CD1c-positive myeloid dendritic cell (primary cell): ENCODE results near the gene HSPB6.
"Not testable (repeated sequence)": the region's sequence is repeated elsewhere in the genome, so short reads cannot be mapped to it uniquely, and the experiment has no call there.

Source experiments
- DNase-seq: peaks from one replicate; pipeline ENCODE4 v3.0.0-alpha.2; 2016; ENCODE audit errors: extremely low spot score

The HSPB6 gene, protein sequence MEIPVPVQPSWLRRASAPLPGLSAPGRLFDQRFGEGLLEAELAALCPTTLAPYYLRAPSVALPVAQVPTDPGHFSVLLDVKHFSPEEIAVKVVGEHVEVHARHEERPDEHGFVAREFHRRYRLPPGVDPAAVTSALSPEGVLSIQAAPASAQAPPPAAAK

DNA sequence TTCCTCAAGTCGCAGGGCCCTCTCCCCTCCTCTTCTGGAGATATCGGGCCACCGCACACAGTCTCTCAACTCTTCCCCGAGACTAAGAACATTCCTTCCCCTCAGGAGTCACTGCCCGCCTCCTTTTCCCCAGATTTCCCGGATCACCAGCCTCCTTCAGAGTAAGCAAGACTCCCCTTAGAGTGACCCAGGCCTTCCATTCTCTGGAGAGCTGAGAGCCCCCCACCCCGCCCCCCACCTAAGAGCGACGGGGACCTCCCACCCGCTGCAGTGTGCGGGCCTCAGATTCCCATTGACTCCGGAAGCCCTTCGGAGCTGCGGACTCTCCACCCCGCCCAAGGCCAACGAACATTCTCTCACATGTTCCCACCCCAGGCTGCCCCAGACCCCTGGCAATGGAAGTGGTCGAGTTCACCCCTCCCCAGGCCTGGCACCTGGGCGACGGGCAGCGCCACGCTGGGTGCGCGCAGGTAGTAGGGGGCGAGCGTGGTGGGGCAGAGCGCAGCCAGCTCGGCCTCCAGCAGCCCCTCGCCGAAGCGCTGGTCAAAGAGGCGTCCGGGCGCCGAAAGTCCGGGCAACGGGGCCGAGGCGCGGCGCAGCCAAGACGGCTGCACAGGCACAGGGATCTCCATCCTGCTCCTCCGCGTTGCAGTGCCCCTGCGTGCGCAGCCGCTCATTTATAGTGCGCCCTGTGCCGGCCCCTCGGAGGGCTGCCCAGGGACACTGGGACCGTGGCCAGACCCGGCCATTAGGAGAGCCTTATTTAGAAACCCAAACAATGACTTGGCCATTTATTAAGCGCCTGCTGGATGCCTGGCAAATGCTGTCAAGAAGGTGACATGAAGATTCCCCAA lies at the start of gene HSPB6:
TSS of gene HSPB6 (minus strand) at position 653 of the 854 bp plus-strand sequence. CDS start at position 632, 21 bp downstream.
- no peak for DNase-seq

DNA sequence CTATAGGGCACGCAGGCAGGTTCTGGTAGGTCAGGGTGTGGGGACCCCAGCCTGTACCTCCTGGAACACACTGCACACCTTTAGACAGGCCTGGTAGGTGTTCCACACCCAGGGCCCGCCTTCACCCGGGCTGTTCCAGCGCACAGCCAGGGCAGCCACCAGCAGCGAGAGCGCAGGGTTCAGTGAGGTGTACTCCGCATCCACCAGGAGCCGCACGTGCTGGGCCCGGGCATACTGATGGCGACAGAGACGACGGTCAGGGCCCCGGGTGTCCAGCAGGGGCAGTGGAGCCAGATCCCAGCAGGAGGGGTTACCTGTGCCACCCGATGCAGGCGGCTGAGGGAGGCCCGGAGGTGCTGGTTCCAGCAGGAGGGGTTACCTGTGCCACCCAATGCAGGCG lies 49.8 kb upstream of the HSPB6 start:
- no peak for DNase-seq

DNA sequence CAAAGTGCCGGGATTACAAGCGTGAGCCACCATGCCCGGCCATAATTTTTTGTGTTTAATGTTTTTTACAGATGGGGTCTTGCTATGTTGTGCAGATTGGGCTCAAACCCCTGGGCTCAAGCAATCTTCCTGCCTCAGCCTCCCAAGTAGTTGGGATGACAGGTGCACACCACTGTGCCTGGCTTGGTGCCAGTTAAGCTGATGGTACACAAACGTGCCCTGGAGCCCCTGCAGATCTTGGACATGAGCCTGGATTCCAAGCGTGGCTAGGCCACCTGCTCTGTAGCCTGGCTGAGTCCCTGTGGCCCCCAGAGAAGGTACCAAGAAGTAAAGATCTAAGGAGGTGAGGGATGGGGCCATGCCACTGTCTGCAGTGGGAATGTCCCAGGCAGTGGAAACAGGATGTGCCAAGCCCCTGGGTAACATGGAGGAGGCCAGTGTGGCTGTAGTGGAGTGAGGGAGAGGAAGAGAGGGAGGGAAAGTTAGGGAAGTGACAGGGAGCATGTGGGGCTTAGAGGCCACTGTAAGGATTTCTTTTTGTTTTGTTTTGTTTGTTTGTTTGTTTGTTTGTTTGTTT lies 48.8 kb upstream of the HSPB6 start:
- DNase-seq: no peak

DNA sequence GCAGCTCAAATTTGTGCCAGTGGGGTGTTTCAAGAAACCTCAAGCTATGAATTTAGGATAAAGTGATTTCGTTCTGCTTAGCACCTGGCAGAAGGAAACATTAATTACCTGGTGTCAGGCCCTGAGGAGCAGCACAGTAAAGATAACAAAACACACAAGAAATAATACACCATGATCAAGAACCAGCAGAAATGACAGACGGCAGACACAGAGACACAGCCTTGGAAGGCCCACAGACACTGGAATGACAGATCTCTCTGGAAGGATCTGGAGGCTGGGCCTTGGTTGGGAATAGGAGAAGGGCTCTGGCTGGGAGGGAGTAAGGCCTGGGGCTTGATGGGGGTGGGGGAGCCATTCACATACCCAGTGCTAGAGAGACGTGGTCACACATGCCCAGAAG lies 45.0 kb upstream of the HSPB6 start:
- no peak for DNase-seq

DNA sequence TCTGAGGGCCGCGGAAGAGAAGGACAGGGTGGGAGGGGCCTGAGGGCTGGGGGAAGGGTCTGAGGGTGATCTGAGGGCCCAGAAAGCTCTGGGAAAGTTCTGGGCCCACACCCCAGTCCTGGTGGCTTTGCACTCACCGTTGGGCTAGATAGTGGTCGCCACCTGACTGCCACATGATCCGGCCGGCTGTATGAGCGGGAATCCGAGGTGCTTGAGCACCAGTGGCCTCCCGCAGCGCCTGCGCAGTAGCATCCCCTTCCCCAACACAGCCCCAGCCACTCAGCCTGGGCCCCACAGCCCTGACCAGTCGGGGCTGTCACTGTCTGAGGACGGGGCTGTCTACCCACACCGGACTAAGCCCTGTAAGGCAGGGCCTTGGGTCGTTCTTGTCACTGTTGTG lies 40.8 kb upstream of the HSPB6 start:
- no peak for DNase-seq

DNA sequence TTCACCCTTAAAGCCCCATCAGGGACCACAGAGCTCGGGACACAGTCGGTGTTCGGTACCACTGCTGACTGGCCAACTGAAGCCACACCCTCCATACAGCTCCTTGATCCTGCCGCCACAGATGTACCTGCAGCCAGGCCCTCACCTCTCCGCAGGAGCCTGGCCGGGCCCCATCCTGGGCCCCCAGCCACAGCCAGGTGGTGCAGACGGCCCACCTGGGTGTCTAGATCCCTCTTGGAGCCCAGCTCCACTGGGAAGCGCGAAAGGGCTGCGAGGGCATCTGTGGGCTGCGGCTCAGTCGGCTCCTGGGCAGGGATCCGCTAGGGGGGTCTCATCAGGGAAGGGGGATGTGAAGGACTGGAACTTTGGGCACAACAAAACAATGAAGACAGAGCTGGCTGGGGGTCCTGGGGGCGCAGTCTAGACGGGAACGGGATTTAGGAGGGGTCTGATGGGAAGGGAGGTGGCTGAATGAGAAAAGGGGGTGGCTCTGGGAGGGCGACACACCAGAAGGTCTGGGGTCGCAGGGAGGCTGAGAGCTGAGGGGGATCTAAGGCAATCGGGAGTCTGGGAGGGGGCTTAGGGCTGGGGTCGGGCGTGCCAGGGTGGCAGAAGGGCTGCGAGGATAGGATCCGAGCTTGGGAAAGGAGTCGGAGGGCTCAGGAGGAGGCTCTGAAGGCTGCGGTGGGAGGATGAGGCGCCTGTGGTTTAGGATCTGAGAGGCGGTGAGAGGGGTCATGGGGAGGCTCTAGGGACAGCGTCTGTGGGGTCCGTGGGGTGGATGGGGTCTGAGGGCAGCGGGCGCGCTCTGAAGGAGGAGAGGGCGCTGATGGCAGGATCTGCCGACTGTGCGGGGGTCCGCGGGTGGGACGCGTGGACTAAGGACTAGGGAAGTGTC lies 40.1 kb upstream of the HSPB6 start:
- DNase-seq: no peak

DNA sequence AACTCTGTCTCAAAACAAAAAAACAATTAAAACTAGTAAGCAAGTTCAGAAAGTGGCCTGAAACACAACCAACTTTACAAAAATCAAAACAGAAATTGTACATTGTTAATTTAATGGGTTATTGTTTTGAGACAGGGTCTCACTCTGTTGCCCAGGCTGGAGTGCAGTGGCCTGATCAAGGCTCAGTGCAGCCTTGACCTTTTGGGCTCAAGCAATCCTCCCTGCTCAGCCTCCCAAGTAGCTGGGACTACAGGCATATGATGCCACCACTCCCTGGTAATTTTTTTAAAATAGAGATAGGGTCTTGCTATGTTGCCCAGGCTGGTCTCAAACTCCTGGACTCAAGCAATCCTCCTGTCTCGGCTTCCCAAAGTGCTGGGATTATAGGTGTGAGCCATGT lies 38.7 kb upstream of the HSPB6 start:
- DNase-seq: not testable (repeated sequence)

DNA sequence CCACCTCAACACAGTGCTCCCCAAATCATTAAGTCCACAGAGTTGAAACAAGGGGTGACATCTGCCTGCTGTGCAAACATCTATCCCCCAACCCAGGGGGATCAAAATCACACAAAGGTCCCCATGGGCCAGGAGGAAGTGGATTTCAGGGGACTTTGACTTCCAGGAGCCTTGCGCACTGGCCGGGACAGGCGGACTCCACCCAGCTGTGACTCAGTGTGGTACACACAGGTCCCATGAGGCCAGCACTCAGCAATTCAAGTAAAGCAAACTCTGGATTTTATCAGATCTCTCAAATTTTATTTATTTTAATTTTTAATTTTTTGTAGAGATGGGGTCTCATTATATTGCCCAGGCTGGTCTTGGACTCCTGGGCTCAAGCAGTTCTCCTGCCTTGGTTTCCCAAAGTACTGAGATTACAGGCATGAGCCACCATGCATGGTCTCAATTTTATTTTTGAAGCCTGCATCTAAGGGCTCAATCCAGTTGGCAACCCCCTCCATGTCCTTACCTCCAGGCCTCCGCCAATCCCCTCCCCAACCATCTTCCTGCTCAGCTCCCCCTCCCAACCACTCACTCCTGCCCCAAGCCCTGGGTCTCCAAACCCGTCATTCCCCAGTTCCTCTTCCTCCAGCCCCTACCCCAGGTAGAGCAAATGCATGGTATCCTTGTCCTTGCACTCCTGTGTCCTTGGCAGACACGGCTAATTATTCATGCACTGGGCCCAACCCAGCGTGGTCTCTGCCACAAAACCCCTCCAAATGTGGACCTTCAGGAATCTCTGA lies 36.7 kb upstream of the HSPB6 start:
- no peak for DNase-seq

DNA sequence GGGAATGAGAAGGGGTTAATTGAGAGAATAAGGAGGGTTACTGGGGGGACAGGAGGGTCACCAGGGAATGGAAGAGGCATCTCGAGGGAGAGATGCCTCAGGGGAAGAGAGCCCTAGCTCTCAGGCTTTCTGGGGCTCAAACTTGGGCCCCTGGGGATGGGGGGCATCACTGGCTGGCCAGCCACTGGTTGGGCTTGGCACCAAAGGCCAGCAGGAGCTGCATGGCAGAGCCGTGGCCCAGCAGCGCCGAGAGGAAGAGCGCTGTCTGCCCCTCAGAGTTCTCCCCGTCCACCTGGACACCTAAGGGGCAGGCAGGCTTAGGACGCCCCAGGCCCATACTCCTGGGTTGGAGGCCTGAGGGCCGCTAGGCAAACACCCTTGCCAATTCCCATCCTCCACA lies 36.1 kb upstream of the HSPB6 start:
- no peak for DNase-seq

DNA sequence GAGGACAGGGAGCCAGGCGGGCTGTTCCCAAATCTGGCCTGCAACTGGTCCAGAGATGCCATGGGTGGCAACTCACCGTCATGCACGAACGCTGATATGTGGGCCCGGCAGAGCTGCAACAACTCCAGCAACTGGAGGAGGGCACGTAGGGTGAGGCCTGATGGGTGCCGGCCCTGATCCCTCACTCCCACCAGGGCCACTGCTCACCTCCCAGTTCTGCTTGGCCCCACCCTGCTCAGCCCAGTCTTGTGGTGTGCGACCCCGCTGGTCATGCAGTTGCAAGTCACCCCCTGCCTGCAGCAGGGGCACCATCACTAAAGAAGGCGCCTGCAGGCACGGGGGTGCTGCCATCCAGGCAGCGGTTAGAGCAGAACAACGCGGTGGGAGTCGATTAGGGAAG lies 35.5 kb upstream of the HSPB6 start:
- no peak for DNase-seq

DNA sequence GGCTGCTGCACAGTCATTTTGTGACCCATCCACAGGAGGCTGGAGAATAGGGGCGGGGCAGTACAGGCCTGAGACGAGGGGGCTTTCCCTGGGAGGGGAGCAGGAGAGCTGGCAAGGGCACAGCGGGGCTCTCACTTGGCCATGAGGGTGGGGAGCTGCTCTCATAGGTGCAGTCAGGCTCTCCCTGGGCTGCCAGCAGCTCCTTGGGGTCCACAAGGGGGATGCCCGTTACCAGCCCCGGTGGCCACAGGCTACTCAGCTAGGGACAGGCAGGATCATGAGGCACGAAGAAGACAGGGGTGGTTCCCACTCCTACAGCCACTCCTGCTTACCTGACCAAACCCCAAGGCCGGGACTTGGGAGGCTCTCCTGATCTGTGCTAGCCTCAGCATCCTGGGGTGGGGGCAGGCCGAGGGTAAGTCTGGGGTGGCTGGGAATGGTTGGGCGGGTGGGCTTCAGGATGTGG lies 35.0 kb upstream of the HSPB6 start:
- DNase-seq: no peak

DNA sequence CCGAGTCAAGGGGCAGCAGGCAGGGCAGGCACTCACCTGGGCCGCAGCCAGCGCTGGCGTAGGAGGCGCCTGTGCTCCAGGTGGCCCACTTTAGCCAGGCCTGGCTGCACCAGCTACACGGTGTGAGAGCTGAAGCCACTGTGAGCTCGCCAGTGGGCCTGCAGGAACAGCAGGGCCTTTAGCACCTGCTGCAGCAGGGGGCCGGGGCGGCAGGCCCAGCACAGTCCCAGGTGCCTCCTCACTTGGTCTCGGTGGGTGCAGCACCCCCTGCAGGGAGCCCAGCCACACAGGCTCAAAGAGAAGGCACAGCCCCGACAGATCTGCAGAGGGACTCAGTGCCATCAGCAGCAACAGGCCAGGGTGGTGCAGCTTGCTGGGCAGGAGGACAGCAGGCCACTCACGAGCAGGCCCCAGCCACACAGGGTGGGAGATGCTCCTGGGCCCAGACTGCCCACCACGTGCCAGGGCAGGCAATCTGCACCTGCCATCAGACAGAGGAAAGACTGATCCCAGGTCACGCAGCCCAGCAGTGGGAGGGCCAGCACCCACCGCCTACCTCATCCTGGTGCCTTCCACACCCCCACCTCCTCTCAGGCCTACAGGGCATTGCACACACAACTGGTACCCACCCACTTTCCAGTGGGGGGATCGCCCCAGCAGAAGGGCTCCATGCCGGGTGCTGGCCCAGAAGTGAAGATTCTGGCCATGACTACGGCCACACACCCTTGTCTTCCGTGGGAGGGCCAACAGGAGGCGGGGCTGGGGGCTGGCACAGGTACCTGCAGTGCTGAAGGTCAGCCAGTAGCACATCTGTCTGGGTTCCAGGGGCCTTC lies 34.4 kb upstream of the HSPB6 start:
- no peak for DNase-seq

DNA sequence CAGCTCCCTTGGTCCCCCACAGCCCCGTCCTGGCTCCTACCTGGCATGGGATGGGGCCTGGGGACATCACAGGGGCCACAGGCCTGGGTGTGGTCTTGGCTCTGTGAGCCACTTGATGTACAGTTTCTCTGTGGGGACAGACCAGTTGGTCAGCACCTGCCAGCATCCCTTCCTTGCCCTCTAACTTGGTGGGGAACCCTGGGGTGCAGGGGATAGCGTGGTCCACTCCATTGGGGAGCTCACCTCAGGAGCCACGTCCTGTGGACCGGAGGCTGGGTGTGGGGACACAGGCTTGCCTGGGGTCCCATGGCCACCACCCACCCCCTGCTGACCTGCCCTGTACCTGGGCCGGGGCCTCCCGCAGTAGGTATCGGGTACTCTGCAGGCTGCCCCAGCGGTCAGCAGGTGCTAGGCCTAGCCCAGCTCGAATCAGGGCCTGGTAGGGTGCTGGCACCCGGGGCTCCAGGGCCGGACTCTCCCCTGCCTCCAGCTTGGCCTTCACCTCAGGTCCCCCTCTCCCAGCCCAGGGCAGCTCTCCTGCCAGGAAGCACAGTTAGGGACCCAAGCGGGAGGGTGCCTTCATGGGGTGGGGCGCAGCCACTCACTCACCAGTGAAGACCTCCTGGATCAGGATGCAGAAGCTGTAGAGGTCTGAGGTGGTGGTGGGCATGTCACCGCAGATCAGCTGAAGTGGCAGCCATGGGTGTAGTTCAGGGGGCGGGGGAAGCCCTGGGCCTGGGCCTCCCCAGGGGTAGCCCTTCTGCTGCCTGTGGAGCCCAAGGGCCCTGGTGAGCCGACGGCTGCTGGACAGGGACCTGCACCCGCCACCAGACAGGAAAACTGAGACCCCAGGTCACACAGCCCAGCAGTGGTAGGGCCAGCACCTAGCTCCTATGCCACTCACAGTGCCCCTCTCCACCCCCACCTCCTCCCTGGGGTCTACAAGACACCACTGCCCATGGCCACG lies 33.4 kb upstream of the HSPB6 start:
- no peak for DNase-seq

DNA sequence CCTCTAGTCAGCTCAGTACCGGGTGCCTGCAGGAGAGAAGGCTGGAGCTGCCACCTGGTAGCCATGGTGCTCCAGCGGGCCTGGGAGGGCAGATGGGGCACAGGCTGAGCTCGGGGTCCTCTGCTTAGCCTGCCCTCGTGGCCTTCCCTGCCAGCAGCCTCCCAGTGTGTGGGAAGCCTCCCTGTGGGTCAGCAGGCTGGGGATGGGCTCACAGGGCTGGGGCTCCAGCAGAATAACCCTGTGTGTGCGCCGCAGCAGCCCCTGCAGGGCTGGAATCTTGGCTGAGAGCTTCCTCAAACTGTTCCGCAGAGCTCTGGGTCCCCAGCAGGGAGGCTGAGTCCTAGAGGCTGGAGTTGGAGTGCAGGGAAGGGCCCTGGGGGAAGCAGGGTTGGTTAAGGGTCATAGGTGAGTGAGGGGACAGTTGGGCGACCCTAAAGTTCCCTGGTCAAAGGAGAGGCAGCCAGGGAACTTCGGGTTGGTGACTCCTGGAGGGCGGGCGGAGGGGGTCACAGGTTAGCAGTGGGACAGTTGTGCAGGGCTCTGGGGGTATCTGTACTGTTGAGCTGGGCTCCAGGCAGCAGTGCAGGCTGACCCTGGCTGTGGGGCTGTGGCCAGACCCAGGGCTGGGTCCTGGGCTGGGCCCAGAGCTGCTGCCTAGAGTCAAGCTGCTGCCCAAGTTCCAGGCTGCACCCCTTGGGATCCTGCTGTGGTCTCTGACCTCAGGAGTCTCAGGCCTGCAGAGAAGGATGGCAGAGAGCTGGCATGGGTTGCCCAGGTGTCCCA lies 32.6 kb upstream of the HSPB6 start:
- no peak for DNase-seq

DNA sequence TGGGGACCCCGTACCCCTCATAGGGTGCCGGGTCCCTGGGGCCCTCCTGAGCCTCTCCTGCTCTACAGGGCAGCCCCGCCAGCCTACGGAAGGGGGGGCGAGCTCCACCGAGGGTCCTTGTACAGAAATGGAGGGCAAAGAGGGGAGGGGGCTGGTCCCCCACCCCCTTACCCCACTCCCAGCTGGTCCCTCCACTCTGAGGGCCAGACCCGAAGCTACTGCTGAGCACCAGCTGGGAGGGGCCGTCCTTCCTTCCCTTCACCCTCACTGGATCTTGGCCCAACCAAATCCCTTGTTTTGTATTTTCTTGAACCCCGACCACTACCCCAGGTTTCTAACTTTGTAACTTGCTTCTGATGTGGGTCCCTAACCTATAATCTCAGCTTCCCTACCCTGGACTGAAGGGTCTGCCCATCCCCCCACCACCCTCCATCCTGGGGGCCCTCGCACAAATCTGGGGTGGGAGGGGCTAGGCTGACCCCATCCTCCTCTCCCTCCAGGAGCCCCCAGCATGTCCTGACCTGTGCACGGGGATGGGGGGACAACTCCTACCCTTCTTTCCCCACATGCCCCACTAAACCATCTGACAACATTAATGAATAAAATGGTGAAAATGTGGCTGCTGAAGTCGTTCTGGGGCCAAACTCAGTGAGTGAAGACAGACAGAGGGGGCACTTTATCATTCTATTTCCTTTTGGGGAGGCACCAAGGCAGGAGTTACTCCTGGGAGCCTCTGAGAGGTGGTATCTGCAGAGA lies 31.6 kb upstream of the HSPB6 start:
- no peak for DNase-seq

DNA sequence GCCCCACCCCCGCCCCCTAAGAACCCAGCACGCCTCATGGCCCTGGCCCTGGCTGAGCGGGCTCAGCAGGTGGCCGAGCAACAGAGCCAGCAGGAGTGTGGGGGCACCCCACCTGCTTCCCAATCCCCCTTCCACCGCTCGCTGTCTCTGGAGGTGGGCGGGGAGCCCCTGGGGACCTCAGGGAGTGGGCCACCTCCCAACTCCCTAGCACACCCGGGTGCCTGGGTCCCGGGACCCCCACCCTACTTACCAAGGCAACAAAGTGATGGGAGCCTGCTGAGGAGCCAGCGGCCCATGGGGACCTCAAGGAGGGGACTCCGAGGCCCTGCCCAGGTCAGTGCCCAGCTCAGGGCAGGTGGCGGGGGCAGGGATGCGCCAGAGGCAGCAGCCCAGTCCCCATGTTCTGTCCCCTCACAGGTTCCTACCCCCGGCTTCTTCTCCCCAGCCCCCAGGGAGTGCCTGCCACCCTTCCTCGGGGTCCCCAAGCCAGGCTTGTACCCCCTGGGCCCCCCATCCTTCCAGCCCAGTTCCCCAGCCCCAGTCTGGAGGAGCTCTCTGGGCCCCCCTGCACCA lies 30.5 kb upstream of the HSPB6 start:
- no peak for DNase-seq
